HEK293 (cell line): Measurements from ENCODE around the gene ACHE.

Experiments used
- CTCF ChIP-seq: fragments of 450-650 bp; formaldehyde crosslinking; IDR thresholded peaks from 2 replicates; pipeline ENCODE4 v1.5.1; 2016; ENCODE audit warnings: missing biosample characterization, missing genetic modification characterization
- PBX3 ChIP-seq: sonication (generic); formaldehyde crosslinking; IDR thresholded peaks from 2 replicates; pipeline ENCODE4 v1.8.1; 2022; ENCODE audit warnings: mild to moderate bottlenecking, moderate library complexity, missing genetic modification reagents
- ZEB2 ChIP-seq: fragments of 450-650 bp; formaldehyde crosslinking; IDR thresholded peaks from 2 replicates; pipeline ENCODE4 v1.5.1; 2016; ENCODE audit warnings: missing biosample characterization, missing genetic modification characterization
- ZFP3 ChIP-seq: fragments of 450-650 bp; formaldehyde crosslinking; IDR thresholded peaks from 2 replicates; pipeline ENCODE4 v1.5.1; 2016; ENCODE audit warnings: low read depth, missing biosample characterization, missing genetic modification characterization
- ZFP69B ChIP-seq: fragments of 450-650 bp; formaldehyde crosslinking; IDR thresholded peaks from 2 replicates; pipeline ENCODE4 v1.5.1; 2016; ENCODE audit warnings: missing biosample characterization, missing genetic modification characterization
- ZNF140 ChIP-seq: fragments of 450-650 bp; formaldehyde crosslinking; IDR thresholded peaks from 2 replicates; pipeline ENCODE4 v1.5.1; 2016; ENCODE audit warnings: missing biosample characterization, missing genetic modification characterization
- ZNF274 ChIP-seq, 2 experiments: fragments of 200-500 bp in 1 of 2; fragments of 450-650 bp in 1 of 2; sonication (Bioruptor generic) in 1 of 2; formaldehyde crosslinking in 1 of 2; IDR thresholded peaks; 2 replicates each; pipeline versions ENCODE4 v1.5.1 to v1.6.1; 2014 to 2016; ENCODE audit warnings: borderline replicate concordance in 1 of 2, inconsistent platforms in 1 of 2, low read length in 1 of 2, missing biosample characterization in 1 of 2, missing genetic modification characterization in 1 of 2
- ZNF433 ChIP-seq: fragments of 450-650 bp; formaldehyde crosslinking; IDR thresholded peaks from 2 replicates; pipeline ENCODE4 v1.5.1; 2016; ENCODE audit warnings: missing biosample characterization, missing genetic modification characterization, low read depth
- ZNF501 ChIP-seq: fragments of 450-650 bp; formaldehyde crosslinking; IDR thresholded peaks from 2 replicates; pipeline ENCODE4 v1.5.1; 2016; ENCODE audit warnings: missing biosample characterization, missing genetic modification characterization
- ZNF600 ChIP-seq: fragments of 450-650 bp; formaldehyde crosslinking; IDR thresholded peaks from 2 replicates; pipeline ENCODE4 v1.5.1; 2016; ENCODE audit warnings: missing biosample characterization, missing genetic modification characterization
- ZNF777 ChIP-seq: fragments of 450-650 bp; formaldehyde crosslinking; IDR thresholded peaks from 2 replicates; pipeline ENCODE4 v1.5.1; 2017; ENCODE audit warnings: missing biosample characterization, missing genetic modification characterization, borderline replicate concordance
- ZNF792 ChIP-seq: fragments of 450-650 bp; formaldehyde crosslinking; IDR thresholded peaks from 2 replicates; pipeline ENCODE4 v1.5.1; 2016; ENCODE audit warnings: missing biosample characterization, missing genetic modification characterization
- ZSCAN30 ChIP-seq: fragments of 450-650 bp; IDR thresholded peaks from 2 replicates; pipeline ENCODE4 v1.5.1; 2018; ENCODE audit warnings: missing biosample characterization, mild to moderate bottlenecking, missing genetic modification characterization, moderate library complexity

GRCh38 chr7:100887516-100888290 lies 8.0 kb downstream of the ACHE start:
- TF ChIP-seq CTCF (tag by site-specific recombination) (no peak), ZNF777 (tag by site-specific recombination) (no peak), ZSCAN30 (tag by site-specific recombination) (no peak), ZEB2 (tag by site-specific recombination) (no peak), ZNF433 (tag by site-specific recombination) (no peak), ZNF140 (tag by site-specific recombination) (no peak), ZNF792 (tag by site-specific recombination) (no peak), ZNF274 (IDR thresholded peaks at IDR 0.05; ENCODE audit: low read length) (no peak), ZNF274 (tag by site-specific recombination; IDR thresholded peaks at IDR 0.05; ENCODE audit: borderline replicate concordance) (no peak), ZNF501 (tag by site-specific recombination) (peak; percentile 25; the same call in 1 of the 2 replicates), PBX3 (CRISPR knock-in tag) (no peak), ZNF600 (tag by site-specific recombination) (no peak), ZFP69B (tag by site-specific recombination) (no peak), ZFP3 (tag by site-specific recombination) (no peak)
